Right forelimb (tissue), 1 donor: Measurements from ENCODE around the gene EOLA1.
"Not testable (repeated sequence)": the region's sequence is repeated elsewhere in the genome, so short reads cannot be mapped to it uniquely, and the experiment has no call there.

Source experiments
- DNase-seq: peaks from one replicate; pipeline ENCODE4 v3.0.0-alpha.2; 2018

EOLA1 gene

DNA sequence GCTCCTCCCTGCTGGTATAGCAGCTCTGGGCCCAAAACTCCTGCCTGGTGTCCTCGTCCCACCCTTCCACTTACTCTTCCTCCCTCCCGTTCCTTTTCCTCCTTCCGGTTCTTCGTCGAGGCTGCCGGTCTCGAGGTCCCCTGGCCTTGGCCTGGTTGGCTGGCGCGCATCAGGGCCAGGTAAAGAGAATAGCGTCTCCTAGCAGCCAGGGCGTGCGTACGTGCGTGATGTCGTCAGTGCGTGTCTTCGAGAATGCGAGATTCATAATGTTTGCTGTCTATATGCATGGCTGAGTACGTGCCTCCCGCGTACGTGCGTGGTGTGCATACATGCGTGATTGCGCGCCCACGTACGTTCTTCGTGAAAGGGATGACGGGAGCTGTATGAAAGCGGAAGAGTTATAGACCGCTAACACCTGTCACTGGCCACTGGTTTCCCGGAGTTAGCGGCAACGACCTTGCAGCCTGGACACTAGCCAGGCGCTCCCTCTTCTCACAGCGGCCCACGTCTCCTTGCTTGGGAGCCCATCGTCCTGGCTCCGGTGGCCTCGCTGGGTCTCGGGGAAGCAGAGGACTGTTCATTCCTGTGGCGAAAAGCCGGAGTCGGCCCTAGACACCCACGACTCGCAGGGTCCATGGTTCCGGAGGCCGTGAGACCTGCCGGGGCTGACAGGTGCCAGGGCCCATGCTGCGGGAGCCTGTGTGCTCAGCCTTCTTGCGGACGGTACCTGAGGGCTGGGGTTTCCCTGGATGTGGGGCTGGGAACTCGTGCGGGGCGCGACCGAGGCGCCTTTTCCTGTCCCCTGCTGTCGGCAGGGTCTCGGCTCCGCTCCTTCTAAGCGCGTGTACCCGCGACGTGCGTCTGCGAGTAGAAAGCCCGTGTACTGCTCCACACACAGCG lies at the start of gene EOLA1:
Gene EOLA1 (plus strand): TSS at position 392 of the 900 bp plus-strand sequence. CDS start 4,619 bp downstream, outside the sequence.
- peak; percentile 94 for DNase-seq

- no peak for DNase-seq
Observed at GRCh38 chrX:149491812-149492211, 49.0 kb upstream of the EOLA1 start.

GRCh38 chrX:149493567-149494562 lies 46.9 kb upstream of the EOLA1 start:
- DNase-seq = no peak

- DNase-seq = no peak
Observed at GRCh38 chrX:149494844-149495565, 45.8 kb upstream of the EOLA1 start.

DNA sequence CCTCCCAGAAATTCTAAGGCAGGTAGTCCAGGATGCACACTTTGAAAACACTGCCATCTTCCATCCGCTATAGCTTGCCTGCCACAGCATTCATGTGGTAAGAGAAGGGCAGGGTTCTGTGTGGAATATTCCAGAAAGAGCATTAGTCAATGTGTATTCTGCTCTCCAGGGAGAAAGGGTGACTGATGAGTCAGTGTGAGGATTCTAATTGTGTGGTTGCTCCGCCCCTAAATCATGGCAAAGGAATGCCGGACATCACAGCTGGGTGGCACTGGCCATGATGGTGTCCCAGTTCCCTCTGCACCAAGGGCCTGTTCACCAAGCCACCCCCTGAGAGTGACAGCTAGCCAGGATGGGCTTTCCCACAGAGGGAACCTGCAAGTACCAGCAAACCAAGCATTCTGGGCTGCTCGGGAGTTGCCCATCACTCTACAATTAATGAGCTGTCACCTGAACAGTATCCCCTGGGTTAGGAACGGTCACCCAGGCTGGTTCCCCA lies 45.2 kb upstream of the EOLA1 start:
- no peak for DNase-seq

- no peak for DNase-seq
Observed at GRCh38 chrX:149497054-149497453, 43.8 kb upstream of the EOLA1 start.

- DNase-seq = no peak
Observed at GRCh38 chrX:149497626-149498025, 43.2 kb upstream of the EOLA1 start.

DNA sequence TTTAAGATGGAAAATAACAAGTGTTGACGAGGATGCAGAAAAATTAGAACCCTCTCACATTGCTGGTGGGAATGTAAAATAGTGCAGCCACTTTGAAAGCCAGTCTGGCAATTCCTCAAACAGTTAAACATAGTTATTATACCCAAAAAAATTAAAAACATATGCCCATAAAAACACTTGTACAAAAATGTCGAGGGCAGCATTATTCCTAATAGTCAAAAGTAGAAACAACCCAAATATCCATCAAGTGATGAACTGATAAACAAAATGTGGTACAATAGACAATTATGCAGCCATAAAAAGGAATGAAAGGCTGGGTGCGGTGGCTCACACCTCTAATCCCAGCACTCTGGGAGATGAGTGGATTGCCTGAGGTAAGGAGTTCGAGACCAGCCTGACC lies 42.0 kb upstream of the EOLA1 start:
- no peak for DNase-seq

DNA sequence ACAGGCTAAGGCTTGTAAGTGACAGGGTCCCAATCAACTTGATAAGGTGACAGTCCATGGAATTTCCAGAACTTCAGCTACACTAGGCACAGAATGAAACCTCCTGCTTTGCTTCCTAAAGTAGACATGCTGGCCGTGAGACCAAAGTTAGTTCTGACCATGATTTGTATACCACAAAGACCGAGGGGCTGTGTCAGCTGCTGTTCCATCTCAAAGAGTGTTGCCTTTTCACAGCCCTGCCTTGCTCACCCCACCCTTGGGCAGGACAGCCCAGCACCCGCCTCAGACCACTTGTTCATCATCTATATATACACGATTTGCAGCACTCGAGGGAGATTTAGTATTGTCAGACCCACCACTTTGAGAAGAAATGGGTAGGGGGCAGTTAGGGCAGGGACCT lies 41.0 kb upstream of the EOLA1 start:
- DNase-seq = no peak

DNA sequence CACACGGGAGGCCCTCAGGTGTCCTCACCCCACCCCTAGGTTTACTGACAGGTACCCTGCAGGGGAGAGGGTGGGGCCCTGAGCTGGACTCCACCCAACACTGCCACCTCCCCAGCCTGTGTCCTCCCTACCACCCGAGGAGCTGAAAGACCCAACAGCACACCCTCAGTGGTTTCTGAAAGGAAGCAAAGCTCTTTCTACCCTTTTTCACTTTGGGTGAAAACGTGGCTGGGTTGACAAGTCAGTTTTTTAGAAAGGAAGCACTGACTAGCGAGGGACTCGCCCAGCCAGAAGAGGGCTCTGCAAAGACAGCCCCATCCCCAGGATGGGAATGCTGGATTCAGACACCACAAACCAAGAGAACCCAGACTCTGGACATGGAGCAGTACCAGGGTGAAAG lies 37.9 kb upstream of the EOLA1 start:
- DNase-seq = not testable (repeated sequence)

DNA sequence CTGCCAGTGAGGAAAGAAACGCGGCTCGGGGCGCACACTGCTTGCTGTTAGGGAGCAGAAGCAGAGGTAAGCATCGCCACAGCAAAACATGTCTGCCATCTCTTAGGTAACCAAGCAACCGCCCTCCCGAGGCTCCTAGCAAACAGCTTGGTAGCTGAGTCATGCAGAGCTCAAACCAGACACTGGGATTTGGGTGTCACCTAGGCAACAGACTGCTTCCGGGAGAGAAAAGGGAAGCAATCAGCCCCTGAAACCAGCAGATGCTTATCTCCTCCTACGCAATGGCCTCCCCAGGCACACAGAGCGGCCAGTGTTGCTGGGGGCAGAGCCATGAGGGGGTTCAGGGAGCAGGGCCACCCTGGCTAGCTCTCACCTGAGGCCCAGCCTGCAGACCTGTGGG lies 37.4 kb upstream of the EOLA1 start:
- not testable (repeated sequence) for DNase-seq

- no peak for DNase-seq
Observed at GRCh38 chrX:149504226-149504914, 36.4 kb upstream of the EOLA1 start.

DNA sequence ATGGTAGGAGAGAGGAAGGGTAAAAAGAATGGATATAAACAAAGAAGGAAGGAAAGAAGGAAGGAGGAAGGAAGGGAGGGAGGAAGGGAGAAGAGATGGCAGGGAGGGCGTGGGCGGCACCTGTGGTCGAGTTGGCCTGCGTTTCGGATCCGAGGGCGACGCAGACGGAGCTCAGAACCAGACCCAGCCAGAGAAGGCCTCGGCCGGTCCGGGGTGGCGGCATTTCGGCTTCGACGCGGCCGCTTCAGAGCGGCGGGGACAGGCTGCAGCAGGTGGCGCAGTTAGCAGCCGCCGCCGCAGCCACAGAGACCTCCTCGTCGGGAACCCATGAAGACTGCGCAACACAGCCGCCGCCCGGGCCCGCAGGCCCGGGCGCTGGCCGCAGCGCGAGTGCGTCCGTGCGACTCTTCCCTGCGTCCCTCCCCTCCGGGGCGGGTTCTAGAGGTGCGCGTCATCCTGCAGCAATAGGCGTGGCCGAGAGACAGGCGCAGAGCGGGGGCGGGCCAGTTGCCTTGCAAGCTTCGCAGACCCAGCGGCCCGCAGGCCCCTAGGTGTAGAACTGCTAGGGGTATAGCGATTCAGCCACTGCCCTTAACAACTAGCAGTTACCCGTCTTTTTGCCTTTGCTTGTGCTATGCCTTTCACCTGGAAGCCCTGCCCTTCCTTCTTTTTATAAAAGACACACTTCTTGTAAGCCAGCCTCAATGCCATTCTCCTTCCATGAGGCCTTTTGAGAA lies 35.7 kb upstream of the EOLA1 start, which contains the start of gene IDS:
Gene IDS (minus strand): TSS at position 392 of the 737 bp plus-strand sequence. CDS start 169 bp downstream, at position 223.
- peak; percentile 87 for DNase-seq

GRCh38 chrX:149505671-149506070 lies 35.1 kb upstream of the EOLA1 start:
- DNase-seq = no peak

DNA sequence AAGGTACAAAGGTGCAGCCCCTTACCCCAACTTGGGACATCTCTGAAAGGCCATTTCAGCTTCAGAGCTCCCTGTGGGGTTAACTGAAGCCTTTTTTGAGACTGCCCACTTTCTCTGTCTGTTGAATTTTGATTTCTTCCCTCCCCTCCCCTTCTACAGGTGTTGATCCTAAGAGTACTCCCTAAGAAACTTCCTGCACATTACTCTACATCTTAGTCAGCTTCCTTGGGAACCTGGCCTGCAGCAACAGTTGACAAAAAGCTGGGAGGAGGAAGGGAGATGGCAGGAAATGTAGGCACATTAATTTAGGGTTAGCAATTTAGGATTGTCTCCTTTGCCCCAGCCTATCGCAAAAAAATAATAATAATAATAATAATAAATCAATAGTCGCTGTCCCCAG lies 34.5 kb upstream of the EOLA1 start:
- no peak for DNase-seq

- DNase-seq = no peak
Observed at GRCh38 chrX:149508467-149508866, 32.3 kb upstream of the EOLA1 start.

DNA sequence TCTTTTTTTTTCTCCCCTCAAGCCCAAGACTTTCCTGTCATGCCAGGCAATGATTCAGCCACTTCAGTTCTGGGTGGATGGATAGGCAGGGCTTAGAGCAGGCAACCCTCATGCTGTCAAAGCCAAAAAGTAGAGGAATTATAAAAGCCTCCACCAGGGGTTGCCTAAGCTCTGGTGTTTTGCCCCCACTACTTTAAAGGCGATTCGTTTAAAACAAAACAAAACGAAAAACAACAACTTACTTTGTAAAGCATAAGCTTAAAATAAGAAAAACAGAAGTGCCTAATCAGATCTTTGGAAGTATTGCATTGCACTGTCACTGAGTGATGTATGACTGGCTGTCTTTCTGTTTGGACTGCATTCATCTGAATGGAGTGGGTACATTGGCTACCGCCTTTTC lies 30.4 kb upstream of the EOLA1 start:
- DNase-seq = no peak

GRCh38 chrX:149511081-149511480 lies 29.7 kb upstream of the EOLA1 start:
- DNase-seq = no peak

GRCh38 chrX:149512225-149512885 lies 28.5 kb upstream of the EOLA1 start:
- DNase-seq = no peak

GRCh38 chrX:149513825-149514428 lies 26.9 kb upstream of the EOLA1 start:
- no peak for DNase-seq
